Measurements from ENCODE around the gene ANXA9. TPM values are rescaled to one million over a fixed set of nuclear protein-coding genes. Genes with fewer than 3 reads are reported as not detected.

The ANXA9 gene
- total RNA-seq, 1 donor: 0.09 TPM

DNA sequence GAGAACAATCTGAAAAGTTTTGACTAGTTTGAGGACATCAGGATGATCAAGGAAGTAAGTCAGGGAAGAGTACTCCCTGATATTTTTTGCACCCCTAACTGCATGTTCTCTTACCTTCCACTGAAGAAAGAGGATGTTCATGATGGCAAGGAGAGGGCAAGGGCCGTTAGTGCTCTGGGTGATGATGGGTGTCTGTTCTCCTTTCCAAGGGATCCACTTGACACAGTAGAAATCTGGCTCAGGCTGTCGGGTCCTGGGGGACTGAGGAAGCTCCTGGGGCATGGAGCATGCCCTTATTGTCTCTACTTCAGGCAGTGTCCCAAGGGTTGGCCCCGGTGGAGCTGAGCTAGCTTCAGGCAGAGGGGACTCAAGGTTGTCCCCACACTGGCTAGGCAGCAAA, 20.0 kb downstream of the ANXA9 start:
- DNase-seq (ENCODE audit: low read depth): no peak
- TF ChIP-seq, protein P1, sequence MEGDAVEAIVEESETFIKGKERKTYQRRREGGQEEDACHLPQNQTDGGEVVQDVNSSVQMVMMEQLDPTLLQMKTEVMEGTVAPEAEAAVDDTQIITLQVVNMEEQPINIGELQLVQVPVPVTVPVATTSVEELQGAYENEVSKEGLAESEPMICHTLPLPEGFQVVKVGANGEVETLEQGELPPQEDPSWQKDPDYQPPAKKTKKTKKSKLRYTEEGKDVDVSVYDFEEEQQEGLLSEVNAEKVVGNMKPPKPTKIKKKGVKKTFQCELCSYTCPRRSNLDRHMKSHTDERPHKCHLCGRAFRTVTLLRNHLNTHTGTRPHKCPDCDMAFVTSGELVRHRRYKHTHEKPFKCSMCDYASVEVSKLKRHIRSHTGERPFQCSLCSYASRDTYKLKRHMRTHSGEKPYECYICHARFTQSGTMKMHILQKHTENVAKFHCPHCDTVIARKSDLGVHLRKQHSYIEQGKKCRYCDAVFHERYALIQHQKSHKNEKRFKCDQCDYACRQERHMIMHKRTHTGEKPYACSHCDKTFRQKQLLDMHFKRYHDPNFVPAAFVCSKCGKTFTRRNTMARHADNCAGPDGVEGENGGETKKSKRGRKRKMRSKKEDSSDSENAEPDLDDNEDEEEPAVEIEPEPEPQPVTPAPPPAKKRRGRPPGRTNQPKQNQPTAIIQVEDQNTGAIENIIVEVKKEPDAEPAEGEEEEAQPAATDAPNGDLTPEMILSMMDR (IDR thresholded peaks at IDR 0.05; ENCODE audit: insufficient read depth, low read length): no peak
- no peak overlapping the region for H3K4me3 ChIP-seq (ENCODE audit: low read depth, low read length)

DNA sequence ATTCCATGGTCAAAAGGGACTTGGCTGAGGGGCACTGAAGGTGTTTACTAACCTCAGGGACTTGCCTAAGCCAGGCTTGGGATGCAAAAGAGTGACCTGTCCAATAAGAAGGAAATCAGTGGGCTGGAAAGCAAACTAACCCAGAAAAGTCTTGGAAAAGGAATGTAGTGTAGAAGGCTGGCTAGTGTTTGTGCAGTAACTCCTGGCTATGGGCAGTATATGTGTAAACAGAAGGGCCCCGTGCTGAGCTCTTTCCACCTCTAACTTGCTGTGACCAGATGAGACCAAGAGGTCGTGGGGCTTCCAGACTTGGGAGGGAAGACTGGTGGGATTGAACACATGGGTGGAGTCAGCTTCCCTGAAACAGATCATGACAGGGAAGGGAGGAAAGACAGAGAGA, 20.5 kb downstream of the ANXA9 start:
- TF ChIP-seq, protein P1 (IDR thresholded peaks at IDR 0.05; ENCODE audit: insufficient read depth, low read length): no peak
- no peak for DNase-seq (ENCODE audit: low read depth)
- no peak overlapping the region for H3K4me3 ChIP-seq (ENCODE audit: low read depth, low read length)

DNA sequence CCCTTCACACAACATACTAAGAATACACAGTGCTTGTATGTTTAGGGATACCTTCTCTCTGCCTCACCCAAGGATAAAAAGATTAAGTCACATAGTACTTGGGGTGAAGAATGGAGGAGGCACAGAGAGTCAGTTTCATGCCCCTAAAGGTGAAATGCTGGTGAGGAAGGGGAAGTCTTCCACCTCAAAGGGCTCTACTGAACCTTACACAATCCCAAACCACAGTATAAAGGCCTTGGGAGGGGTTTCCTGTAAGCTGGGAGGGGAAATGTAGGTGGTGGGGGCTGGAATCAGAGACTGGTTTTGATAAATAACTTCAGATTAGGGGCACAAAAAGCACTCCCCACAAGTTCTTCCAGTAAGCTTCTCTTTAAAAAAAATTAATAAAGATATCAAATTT, 21.1 kb downstream of the ANXA9 start:
- no peak overlapping the region for H3K4me3 ChIP-seq (ENCODE audit: low read depth, low read length)
- TF ChIP-seq, protein P1 (IDR thresholded peaks at IDR 0.05; ENCODE audit: insufficient read depth, low read length): no peak
- DNase-seq (ENCODE audit: low read depth): no peak

DNA sequence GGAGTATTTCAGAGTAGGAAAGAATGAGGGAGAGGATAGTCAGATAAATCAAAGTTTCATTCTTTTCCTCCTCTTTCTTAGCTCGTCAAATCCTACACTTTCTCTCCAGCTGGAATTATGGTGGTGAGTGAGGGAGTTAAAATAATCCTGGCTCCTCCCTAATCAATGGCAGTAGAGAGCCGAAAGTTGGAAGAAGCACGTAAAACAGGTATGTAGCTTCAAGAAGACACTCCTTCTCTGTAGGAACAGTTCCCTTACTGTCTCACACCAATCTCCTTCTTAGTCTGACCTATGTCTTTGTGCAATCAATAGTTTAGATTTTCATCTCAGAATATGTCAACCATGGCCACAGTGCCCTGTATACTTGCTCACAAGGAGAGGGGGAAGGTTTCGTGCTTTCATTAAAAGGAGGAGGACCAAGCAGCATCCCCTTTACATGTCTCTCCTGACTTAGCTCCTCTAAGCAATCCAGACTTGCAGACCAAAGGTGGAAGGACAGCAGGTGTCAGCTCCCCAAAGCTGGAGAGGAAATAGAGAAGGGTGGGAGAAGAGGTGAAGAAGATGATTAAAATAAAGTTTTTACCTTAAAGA, 23.7 kb downstream of the ANXA9 start:
- TF ChIP-seq, protein P1 (IDR thresholded peaks at IDR 0.05; ENCODE audit: insufficient read depth, low read length): no peak
- peak overlapping the region; percentile 82 for H3K4me3 ChIP-seq (ENCODE audit: low read depth, low read length)
- DNase-seq (ENCODE audit: low read depth): no peak

DNA sequence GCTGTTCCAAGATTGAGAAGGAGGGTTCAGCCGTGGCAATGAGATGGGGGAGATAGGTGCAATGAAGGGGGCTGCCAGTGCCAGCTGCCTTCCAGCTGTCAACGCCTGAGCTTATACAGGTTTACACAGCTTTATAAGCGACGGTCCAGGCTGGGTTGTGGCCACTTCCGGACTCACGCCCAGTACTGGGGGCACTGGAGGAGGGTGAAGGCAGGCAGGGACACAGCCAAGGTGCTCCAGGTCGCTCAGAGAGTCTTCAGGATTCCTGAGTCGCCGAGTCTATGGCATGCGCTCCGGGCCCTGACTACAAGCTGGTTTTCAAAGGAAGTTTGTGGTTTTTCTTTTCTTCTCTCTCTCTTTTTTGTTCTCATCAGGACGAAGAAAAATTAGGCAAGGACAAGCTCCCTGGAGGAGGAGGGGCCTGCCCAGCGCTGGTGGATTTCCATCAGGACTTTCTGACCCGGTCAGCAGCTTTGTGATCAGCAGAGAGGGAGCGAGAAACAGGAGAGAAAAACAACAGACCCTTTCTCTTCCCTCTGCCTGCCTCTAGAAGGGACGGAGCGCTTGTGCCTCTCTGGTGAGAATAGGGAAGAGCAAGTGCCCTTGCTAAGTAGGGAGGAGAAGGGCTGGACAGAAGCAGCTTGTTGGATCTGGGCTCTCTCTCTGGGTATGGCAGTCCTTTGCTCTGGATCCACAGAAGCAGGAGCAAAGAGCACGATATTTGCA, 24.4 kb downstream of the ANXA9 start, which contains the start of gene MINDY1:
Gene MINDY1, minus strand, starts transcription at position 576 of the 726 bp plus-strand sequence. CDS start 4,285 bp downstream, outside the sequence.
- TF ChIP-seq, protein P1 (IDR thresholded peaks at IDR 0.05; ENCODE audit: insufficient read depth, low read length): peak; percentile 80
- peak within 1 kb of the TSS; percentile 82 for H3K4me3 ChIP-seq (ENCODE audit: low read depth, low read length)
- peak; percentile 87 for DNase-seq (ENCODE audit: low read depth)

DNA sequence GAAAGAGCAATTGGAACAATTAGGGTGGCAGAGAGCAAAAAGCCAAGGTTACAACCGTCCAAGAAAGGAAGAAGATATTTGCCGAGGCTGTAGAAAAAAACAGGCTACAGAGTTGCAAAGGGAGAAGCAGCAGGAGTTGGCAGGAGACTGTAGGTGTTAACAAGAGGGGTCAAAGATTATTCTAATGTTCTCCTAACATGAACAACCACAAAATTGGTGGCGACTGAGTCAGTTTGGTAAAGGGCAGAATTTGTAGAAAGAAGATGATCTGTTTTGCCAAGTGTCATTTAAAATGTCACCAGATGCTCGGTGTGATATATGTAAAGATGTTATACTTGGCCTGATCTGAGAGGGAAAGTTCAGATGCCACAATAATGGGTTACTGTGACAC, 25.8 kb downstream of the ANXA9 start:
- TF ChIP-seq, protein P1 (IDR thresholded peaks at IDR 0.05; ENCODE audit: insufficient read depth, low read length): no peak
- DNase-seq (ENCODE audit: low read depth): no peak
- H3K4me3 ChIP-seq (ENCODE audit: low read depth, low read length): peak overlapping the region; percentile 54
